T47D (cell line): Measurements from ENCODE around the gene DSE.

Source experiments
- DNase-seq, 2 experiments: peaks; one replicate each; pipeline versions ENCODE4 v3.0.0 to v3.0.0-alpha.2; 2011 to 2012; ENCODE audit warnings: low read depth in 1 of 2, low spot score in 1 of 2
- JUND ChIP-seq: IDR thresholded peaks from 2 replicates; pipeline ENCODE4 v1.6.1; 2012; ENCODE audit warnings: low read depth
- in situ Hi-C: cut with HindIII; loops from 2 replicates; pipeline ENCODE4 v1.10.0; 2016; ENCODE audit warnings: low sequenced_read_pairs, low pct_unique_long_range_greater_than_20kb

DSE gene

DNA sequence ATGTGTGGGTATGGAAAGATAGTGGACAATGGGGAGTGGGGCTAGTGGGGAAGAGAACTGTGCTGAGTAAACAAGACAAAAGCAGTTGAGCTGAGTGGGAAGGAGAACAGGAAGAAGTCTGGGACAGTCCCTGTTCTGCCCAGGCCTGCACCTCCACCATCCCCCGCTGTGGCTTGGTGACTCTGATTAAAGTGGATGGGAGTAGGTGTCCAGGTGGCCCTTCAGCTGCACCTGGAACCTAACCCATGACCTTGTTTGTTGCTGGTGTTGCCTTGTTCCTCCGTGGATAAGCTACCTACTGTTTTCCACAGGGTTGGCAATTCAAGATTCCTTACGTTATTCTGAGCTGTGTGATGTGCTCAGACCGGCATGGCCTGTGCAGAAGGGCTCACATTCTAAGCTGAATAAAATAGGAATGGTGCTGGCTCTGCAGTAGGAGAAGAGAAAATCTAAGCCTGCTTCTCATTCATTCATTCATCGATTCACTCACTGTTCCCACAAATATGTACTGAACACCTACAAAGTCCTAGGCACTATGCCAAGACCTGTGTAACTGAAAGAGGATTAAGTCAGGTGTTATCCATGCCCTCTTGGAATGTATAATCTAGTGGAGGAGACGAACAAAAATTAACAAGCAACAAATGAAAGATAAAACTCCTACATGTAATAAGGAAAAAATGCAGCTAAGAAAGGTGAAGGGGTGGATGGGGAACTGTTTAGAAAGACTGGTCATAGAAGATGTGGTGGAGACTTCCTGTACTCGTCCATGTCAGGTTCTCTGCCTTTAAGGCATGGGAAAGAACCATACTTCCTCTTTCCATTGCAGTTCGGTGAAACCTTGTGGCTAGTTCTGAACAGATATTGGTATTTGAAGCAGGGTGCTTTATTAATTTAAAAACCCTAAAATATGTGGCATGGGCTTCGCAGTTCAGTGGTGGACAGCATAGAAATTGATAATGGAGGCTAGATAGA is 80.3 kb downstream of the DSE start:
- in situ Hi-C loops = no loop called here
- TF ChIP-seq JUND = no peak
- DNase-seq = no peak

DNA sequence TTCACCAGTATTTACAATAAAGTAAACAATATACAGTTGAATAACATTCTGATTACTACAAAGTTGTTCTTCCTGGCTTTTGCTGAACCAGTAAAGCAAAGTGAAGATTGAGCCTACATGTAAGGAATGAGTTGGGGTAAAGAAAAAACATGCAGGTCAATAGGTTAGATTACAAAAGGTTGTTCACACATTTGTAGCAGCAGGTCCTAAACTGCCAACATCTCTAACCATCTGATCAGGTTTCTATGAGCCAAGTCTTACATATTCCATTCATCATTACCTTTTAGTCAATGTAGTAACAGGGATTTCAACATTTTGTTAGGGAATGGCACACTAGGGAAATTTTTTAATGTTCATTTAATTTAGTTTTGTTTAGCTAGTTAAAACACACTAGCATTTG is 81.2 kb downstream of the DSE start:
- TF ChIP-seq JUND = no peak
- in situ Hi-C loops = no loop called here
- no peak for DNase-seq

DNA sequence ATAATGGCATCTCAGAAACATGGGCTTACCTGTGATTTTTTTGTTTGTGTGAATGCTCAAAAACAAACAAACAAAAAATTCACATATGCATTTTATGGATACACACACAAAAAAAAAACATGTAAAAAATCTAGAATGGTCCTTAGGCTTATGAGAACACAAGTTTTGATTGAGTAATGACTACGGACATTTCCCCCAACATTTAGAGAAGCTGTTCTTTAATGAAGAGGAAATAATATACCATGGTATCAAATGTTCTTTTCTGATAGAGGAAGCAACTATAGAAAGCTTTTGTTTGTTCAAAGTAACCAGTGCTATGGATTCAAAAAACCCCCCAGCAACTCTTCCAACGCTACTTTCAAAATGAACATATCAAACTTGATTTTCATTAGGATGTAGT is 81.8 kb downstream of the DSE start:
- no peak for TF ChIP-seq JUND
- DNase-seq = no peak
- in situ Hi-C loops = no loop called here

DNA sequence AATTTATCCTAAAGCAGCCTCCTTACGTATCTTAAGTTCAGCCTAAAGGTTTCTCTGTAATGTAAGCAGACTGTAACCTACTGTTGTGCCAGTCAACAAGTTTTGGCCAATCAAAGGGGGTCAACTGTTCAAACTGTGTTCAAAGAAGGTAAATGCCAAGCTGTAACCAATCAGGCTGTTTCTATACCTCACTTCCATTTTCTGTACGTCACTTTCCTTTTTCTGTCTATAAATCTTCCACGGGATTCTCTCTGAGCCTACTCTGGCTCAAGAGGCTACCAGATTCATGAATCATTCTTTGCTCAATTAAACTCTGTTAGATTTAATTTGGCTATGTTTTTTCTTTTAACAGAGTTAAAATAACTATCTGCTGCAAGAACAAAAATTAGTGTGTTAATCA is 85.4 kb downstream of the DSE start:
- DNase-seq = no peak
- no peak for TF ChIP-seq JUND
- in situ Hi-C loops = no loop called here

- DNase-seq = no peak
- no peak for TF ChIP-seq JUND
- in situ Hi-C loops = no loop called here
These were observed 86.2 kb downstream of the DSE start for GRCh38 chr6:116456927-116457326.

DNA sequence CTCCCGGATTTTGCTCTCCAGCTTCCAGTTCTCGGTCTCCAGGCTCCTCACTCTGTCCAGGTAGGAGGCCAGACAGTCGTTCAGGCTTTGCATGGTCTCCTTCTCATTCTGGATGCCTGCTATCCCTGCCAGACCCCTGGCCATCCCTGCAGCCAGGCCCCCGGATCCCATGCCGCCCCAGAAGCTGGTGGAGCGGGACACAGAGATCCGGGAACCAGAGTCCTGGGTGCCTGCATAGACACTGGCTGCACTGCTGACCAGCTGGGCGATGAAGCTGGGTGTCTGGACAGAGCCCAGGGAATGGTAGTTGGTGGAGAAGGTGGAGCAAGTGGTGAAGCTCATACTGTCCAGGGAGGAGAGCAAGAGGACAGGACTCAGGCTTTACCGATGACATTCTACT is 87.5 kb downstream of the DSE start:
- in situ Hi-C loops = no loop called here
- no peak for DNase-seq

DNA sequence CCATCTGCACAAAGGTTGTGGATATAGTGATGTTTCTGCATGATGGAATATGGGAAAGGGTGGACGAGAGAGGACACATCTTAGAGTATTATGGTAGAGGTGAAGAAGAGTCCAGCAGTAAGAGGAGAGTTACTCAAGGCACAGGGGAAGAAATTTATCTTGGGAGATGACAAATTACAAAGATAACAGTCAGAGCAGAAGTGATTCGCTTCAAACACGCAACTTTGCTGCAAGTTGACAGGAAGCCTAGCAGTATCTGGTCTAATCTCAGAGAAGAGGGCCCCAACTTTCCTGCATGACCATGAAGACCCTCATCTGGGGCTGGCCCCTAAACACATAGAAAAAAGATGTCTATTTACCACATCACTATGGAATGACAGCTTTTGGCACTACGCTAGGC is 89.2 kb downstream of the DSE start:
- TF ChIP-seq JUND = no peak
- no peak for DNase-seq
- in situ Hi-C loops = no loop called here

More for the DNA sequence above, 87.5 kb downstream of the DSE start:
- no peak for TF ChIP-seq JUND

DNA sequence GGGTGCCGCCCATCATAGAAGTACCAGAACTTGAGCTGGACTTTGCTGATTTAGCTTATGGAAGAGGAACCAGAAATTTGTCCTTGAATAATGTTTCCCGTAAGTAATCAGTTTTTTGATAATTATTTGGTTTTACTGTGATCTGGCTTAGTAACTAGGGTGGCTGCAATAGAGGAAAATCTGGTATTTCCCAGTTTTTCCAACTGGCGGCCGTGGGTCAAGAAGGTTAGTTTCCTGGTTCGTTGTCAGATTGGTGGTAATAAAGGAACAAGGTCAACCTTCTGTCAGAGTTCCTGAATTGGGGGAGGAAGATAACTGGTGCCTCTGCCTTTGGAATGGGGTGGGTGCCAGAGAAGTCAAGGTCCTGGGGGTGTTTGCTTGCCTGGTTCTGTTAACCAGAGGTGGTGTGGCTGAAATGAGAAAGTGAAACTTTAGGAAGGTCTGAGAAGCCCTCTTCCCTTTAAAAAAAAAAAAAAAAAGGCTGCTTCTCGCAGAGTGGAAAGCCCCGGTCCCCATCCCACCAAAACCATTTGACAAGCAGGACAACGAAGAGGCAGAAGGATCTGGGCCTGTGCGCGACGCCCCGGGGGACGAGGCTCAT is 90.7 kb downstream of the DSE start, which contains the start of gene CALHM6:
TSS of gene CALHM6 (plus strand) at position 45 of the 601 bp plus-strand sequence. CDS start at position 600, 555 bp downstream.
- no peak for TF ChIP-seq JUND
- in situ Hi-C loops = no loop called here
- no peak for DNase-seq

GRCh38 chr6:116461932-116462885 is 91.5 kb downstream of the DSE start:
- DNase-seq = no peak
- in situ Hi-C loops = no loop called here
- no peak for TF ChIP-seq JUND

DNA sequence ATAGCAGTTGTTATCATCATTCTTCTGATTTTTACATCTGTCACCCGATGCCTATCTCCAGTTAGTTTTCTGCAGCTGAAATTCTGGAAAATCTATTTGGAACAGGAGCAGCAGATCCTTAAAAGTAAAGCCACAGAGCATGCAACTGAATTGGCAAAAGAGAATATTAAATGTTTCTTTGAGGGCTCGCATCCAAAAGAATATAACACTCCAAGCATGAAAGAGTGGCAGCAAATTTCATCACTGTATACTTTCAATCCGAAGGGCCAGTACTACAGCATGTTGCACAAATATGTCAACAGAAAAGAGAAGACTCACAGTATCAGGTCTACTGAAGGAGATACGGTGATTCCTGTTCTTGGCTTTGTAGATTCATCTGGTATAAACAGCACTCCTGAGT is 92.6 kb downstream of the DSE start:
- no peak for DNase-seq
- in situ Hi-C loops = no loop called here
- TF ChIP-seq JUND = no peak

DNA sequence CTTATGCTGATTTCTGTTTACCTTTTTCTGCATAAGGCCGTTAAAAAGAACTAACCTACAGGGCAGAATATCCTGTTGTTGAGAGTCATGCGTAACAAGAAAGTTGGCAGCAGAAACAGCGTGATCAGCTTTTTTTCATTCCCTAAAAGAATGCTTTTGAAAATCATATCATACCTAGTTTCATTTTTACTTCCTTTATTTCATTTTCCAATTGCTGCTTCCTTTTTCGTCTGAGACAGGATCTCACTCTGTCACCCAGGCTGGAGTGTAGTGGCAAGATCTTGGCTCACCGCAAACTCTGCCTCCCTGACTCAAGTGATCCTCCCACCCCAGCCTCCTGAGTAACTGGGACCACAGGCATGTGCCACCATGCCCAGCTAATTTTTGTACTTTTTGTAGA is 94.5 kb downstream of the DSE start:
- in situ Hi-C loops = no loop called here
- DNase-seq = no peak
- no peak for TF ChIP-seq JUND

GRCh38 chr6:116467096-116467495 is 96.3 kb downstream of the DSE start:
- no peak for DNase-seq
- TF ChIP-seq JUND = no peak
- in situ Hi-C loops = no loop called here
